Measurements from ENCODE around the gene NAA35.

NAA35 gene

DNA sequence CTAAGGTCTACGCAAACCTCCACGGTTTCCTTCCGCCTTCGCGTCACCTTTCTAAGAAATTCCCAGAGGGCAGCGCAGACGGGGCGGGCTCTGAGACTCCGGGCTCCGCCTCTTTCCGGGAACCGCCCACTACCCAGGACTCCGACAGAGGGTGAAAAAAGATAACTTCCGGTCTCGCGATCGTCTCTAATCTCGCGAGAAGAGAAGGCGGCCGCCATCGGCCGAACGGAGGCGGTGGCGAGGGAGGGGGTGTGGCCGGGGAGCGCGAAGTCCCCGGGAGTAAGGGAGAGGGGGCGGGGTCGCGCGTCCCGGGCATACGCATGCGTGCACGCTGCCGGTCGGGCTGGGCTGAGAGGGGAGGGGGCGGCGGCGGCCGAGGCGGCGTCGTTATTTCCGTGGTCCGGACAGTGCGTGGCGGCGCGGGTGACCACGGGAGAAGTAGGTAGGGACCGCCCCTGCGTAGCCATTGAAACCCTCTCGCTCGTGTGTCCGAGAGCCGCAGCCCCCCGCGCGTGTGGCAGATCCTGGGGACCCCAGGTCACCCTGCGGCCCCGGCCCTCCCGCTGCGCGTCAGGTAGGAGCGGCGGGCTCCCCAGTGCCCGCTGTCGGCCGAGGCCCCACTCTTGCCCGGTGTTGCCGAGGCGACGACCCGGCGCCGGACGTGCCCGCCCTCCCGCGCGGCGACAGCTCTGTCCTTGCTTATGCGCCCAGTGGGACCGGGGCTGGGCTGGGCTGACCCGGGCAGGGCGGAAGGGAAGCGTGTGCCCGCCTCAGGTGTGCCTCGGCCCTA, at the start of gene NAA35:
Gene NAA35 (plus strand): TSS at position 315 of the 790 bp plus-strand sequence. CDS start 1,014 bp downstream, outside the sequence.
- Histone ChIP-seq H3K27ac (ENCODE audit: low read length) (peak within 1 kb of the TSS; percentile 91), H3K9me3 (ENCODE audit: control insufficient read depth in 1 of 2, low read length in 2 of 2) (no peaks in the 10 kb centered on the region), H3K27me3 (ENCODE audit: low read depth, low read length) (no peaks in the 10 kb centered on the region), H3K4me3 (ENCODE audit: low read depth in 1 of 2, low read length in 2 of 2) (peak within 1 kb of the TSS; percentile 91 to 99), H3K4me1 (ENCODE audit: control insufficient read depth in 1 of 2, insufficient read depth in 2 of 2, low read length in 2 of 2) (peaks cover 14 to 38% of the 10 kb centered on the region in 2 donors), H3K36me3 (ENCODE audit: control insufficient read depth in 1 of 2, insufficient read depth in 2 of 2, low read length in 2 of 2) (peaks cover 0 to 10% of the 10 kb centered on the region in 2 donors)

- Histone ChIP-seq H3K4me3 (ENCODE audit: low read depth in 1 of 2, low read length in 2 of 2) (no peak overlapping the region), H3K27me3 (ENCODE audit: low read depth, low read length) (no peaks in the 10 kb centered on the region), H3K4me1 (ENCODE audit: control insufficient read depth in 1 of 2, insufficient read depth in 2 of 2, low read length in 2 of 2) (no peaks in the 10 kb centered on the region), H3K9me3 (ENCODE audit: control insufficient read depth in 1 of 2, low read length in 2 of 2) (no peaks in the 10 kb centered on the region), H3K27ac (ENCODE audit: low read length) (no peak overlapping the region), H3K36me3 (ENCODE audit: control insufficient read depth in 1 of 2, insufficient read depth in 2 of 2, low read length in 2 of 2) (no peaks in the 10 kb centered on the region)
Measured at GRCh38 chr9:85892401-85892800, 48.5 kb upstream of the NAA35 start.

- no peak overlapping the region for H3K4me3 ChIP-seq (ENCODE audit: low read depth in 1 of 2, low read length in 2 of 2)
- H3K9me3 ChIP-seq (ENCODE audit: control insufficient read depth in 1 of 2, low read length in 2 of 2), result no peaks in the 10 kb centered on the region
- peaks cover 0 to 11% of the 10 kb centered on the region in 2 donors for H3K36me3 ChIP-seq (ENCODE audit: control insufficient read depth in 1 of 2, insufficient read depth in 2 of 2, low read length in 2 of 2)
- H3K27me3 ChIP-seq (ENCODE audit: low read depth, low read length), result no peaks in the 10 kb centered on the region
- no peak overlapping the region for H3K27ac ChIP-seq (ENCODE audit: low read length)
- H3K4me1 ChIP-seq (ENCODE audit: control insufficient read depth in 1 of 2, insufficient read depth in 2 of 2, low read length in 2 of 2), result no peaks in the 10 kb centered on the region
Measured at GRCh38 chr9:85895685-85896084, 45.3 kb upstream of the NAA35 start.

GRCh38 chr9:85897848-85898247, 43.1 kb upstream of the NAA35 start:
- Histone ChIP-seq H3K4me3 (ENCODE audit: low read depth in 1 of 2, low read length in 2 of 2) (no peak overlapping the region), H3K4me1 (ENCODE audit: control insufficient read depth in 1 of 2, insufficient read depth in 2 of 2, low read length in 2 of 2) (no peaks in the 10 kb centered on the region), H3K27ac (ENCODE audit: low read length) (no peak overlapping the region), H3K9me3 (ENCODE audit: control insufficient read depth in 1 of 2, low read length in 2 of 2) (no peaks in the 10 kb centered on the region), H3K27me3 (ENCODE audit: low read depth, low read length) (no peaks in the 10 kb centered on the region), H3K36me3 (ENCODE audit: control insufficient read depth in 1 of 2, insufficient read depth in 2 of 2, low read length in 2 of 2) (peaks cover 0 to 11% of the 10 kb centered on the region in 2 donors)

GRCh38 chr9:85898332-85898731, 42.6 kb upstream of the NAA35 start:
- H3K27me3 ChIP-seq (ENCODE audit: low read depth, low read length), result no peaks in the 10 kb centered on the region
- H3K9me3 ChIP-seq (ENCODE audit: control insufficient read depth in 1 of 2, low read length in 2 of 2), result no peaks in the 10 kb centered on the region
- no peak overlapping the region for H3K27ac ChIP-seq (ENCODE audit: low read length)
- no peak overlapping the region for H3K4me3 ChIP-seq (ENCODE audit: low read depth in 1 of 2, low read length in 2 of 2)
- H3K4me1 ChIP-seq (ENCODE audit: control insufficient read depth in 1 of 2, insufficient read depth in 2 of 2, low read length in 2 of 2), result no peaks in the 10 kb centered on the region
- peaks cover 0 to 11% of the 10 kb centered on the region in 2 donors for H3K36me3 ChIP-seq (ENCODE audit: control insufficient read depth in 1 of 2, insufficient read depth in 2 of 2, low read length in 2 of 2)

- Histone ChIP-seq H3K9me3 (ENCODE audit: control insufficient read depth in 1 of 2, low read length in 2 of 2) (no peaks in the 10 kb centered on the region), H3K36me3 (ENCODE audit: control insufficient read depth in 1 of 2, insufficient read depth in 2 of 2, low read length in 2 of 2) (peaks cover 0 to 11% of the 10 kb centered on the region in 2 donors), H3K27me3 (ENCODE audit: low read depth, low read length) (no peaks in the 10 kb centered on the region), H3K27ac (ENCODE audit: low read length) (no peak overlapping the region), H3K4me3 (ENCODE audit: low read depth in 1 of 2, low read length in 2 of 2) (no peak overlapping the region), H3K4me1 (ENCODE audit: control insufficient read depth in 1 of 2, insufficient read depth in 2 of 2, low read length in 2 of 2) (no peaks in the 10 kb centered on the region)
Measured at GRCh38 chr9:85899388-85899787, 41.6 kb upstream of the NAA35 start.

GRCh38 chr9:85900504-85901201, 40.3 kb upstream of the NAA35 start:
- Histone ChIP-seq H3K36me3 (ENCODE audit: control insufficient read depth in 1 of 2, insufficient read depth in 2 of 2, low read length in 2 of 2) (peaks cover 0 to 11% of the 10 kb centered on the region in 2 donors), H3K27ac (ENCODE audit: low read length) (no peak overlapping the region), H3K4me3 (ENCODE audit: low read depth in 1 of 2, low read length in 2 of 2) (no peak overlapping the region), H3K4me1 (ENCODE audit: control insufficient read depth in 1 of 2, insufficient read depth in 2 of 2, low read length in 2 of 2) (no peaks in the 10 kb centered on the region), H3K27me3 (ENCODE audit: low read depth, low read length) (no peaks in the 10 kb centered on the region), H3K9me3 (ENCODE audit: control insufficient read depth in 1 of 2, low read length in 2 of 2) (no peaks in the 10 kb centered on the region)

GRCh38 chr9:85904975-85905374, 36.0 kb upstream of the NAA35 start:
- H3K27me3 ChIP-seq (ENCODE audit: low read depth, low read length), result no peaks in the 10 kb centered on the region
- no peaks in the 10 kb centered on the region for H3K36me3 ChIP-seq (ENCODE audit: control insufficient read depth in 1 of 2, insufficient read depth in 2 of 2, low read length in 2 of 2)
- H3K27ac ChIP-seq (ENCODE audit: low read length), result no peak overlapping the region
- H3K9me3 ChIP-seq (ENCODE audit: control insufficient read depth in 1 of 2, low read length in 2 of 2), result no peaks in the 10 kb centered on the region
- no peak overlapping the region for H3K4me3 ChIP-seq (ENCODE audit: low read depth in 1 of 2, low read length in 2 of 2)
- H3K4me1 ChIP-seq (ENCODE audit: control insufficient read depth in 1 of 2, insufficient read depth in 2 of 2, low read length in 2 of 2), result no peaks in the 10 kb centered on the region

DNA sequence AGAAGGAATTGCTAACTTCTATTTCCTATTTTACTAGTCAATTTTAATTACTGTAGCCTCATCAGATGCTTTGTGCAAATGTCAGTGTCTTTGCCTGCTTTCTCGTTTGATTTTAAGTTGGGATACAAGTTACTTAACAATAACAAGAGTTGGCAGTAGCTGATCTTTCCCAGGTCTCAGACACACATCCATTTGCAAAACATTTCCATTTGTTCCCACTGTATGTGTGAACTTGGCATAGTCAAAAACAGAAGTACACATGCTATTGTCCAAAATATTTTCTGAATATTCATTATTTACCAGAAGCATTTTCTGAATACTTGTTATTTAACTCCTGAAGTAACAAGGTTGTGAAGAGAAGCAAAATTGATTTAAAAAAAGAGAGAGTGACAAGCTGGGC, 35.0 kb upstream of the NAA35 start:
- Histone ChIP-seq H3K4me3 (ENCODE audit: low read depth in 1 of 2, low read length in 2 of 2) (no peak overlapping the region), H3K4me1 (ENCODE audit: control insufficient read depth in 1 of 2, insufficient read depth in 2 of 2, low read length in 2 of 2) (no peaks in the 10 kb centered on the region), H3K36me3 (ENCODE audit: control insufficient read depth in 1 of 2, insufficient read depth in 2 of 2, low read length in 2 of 2) (no peaks in the 10 kb centered on the region), H3K27ac (ENCODE audit: low read length) (no peak overlapping the region), H3K9me3 (ENCODE audit: control insufficient read depth in 1 of 2, low read length in 2 of 2) (no peaks in the 10 kb centered on the region), H3K27me3 (ENCODE audit: low read depth, low read length) (no peaks in the 10 kb centered on the region)

DNA sequence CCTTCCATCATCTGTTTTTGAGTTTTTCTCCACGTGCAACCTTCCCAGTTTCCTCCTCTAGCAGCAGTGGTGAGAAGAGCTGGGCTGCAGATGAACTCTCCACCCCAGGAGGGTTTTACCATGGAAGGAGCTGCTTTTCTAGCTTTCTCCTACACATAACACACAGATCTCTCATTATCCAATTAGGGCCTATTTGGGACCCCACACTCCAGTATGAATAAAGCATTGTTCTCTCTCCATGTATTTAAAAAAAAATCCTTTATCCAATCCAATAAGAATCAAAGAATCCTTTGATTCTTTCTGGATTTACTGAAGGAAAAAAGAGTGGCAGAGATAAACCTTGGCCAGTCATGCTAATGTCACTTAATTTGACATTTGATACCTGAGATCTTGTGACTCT, 31.6 kb upstream of the NAA35 start:
- H3K4me3 ChIP-seq (ENCODE audit: low read depth in 1 of 2, low read length in 2 of 2), result no peak overlapping the region
- no peaks in the 10 kb centered on the region for H3K36me3 ChIP-seq (ENCODE audit: control insufficient read depth in 1 of 2, insufficient read depth in 2 of 2, low read length in 2 of 2)
- H3K27ac ChIP-seq (ENCODE audit: low read length), result no peak overlapping the region
- H3K9me3 ChIP-seq (ENCODE audit: control insufficient read depth in 1 of 2, low read length in 2 of 2), result no peaks in the 10 kb centered on the region
- no peaks in the 10 kb centered on the region for H3K27me3 ChIP-seq (ENCODE audit: low read depth, low read length)
- no peaks in the 10 kb centered on the region for H3K4me1 ChIP-seq (ENCODE audit: control insufficient read depth in 1 of 2, insufficient read depth in 2 of 2, low read length in 2 of 2)

DNA sequence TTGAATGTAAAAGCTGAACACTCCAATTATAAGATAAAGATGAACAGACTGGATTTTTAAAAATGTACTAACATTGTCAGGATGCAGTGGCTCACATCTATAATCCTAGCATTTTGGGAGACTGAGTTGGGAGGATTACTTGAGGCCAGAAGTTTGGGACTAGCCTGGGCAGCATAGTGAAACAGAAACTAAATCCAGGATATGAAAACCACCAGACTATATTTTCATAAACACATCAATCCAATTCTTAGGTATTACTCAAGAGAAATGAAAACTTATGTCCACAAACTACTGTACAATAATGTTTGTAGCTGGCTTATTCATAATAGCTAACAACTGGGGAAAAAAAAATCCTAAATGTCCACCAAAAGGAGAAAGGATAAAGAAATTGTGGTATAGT, 26.8 kb upstream of the NAA35 start:
- H3K4me3 ChIP-seq (ENCODE audit: low read depth in 1 of 2, low read length in 2 of 2), result no peak overlapping the region
- no peak overlapping the region for H3K27ac ChIP-seq (ENCODE audit: low read length)
- no peaks in the 10 kb centered on the region for H3K4me1 ChIP-seq (ENCODE audit: control insufficient read depth in 1 of 2, insufficient read depth in 2 of 2, low read length in 2 of 2)
- no peaks in the 10 kb centered on the region for H3K9me3 ChIP-seq (ENCODE audit: control insufficient read depth in 1 of 2, low read length in 2 of 2)
- no peaks in the 10 kb centered on the region for H3K27me3 ChIP-seq (ENCODE audit: low read depth, low read length)
- H3K36me3 ChIP-seq (ENCODE audit: control insufficient read depth in 1 of 2, insufficient read depth in 2 of 2, low read length in 2 of 2), result no peaks in the 10 kb centered on the region
